HG03469 (cell line): ENCODE measurements around the gene GLB1L.
"Not testable (repeated sequence)": the region's sequence is repeated elsewhere in the genome, so short reads cannot be mapped to it uniquely, and the experiment has no call there.

Experiments used
- ATAC-seq: cut with Tn5 transposase; IDR thresholded peaks from one replicate; pipeline ENCODE4 v1.9.1; 2021; ENCODE audit warnings: mild to moderate bottlenecking, moderate library complexity, moderate number of reproducible peaks; ENCODE audit not compliant: unreplicated experiment

Gene GLB1L

DNA sequence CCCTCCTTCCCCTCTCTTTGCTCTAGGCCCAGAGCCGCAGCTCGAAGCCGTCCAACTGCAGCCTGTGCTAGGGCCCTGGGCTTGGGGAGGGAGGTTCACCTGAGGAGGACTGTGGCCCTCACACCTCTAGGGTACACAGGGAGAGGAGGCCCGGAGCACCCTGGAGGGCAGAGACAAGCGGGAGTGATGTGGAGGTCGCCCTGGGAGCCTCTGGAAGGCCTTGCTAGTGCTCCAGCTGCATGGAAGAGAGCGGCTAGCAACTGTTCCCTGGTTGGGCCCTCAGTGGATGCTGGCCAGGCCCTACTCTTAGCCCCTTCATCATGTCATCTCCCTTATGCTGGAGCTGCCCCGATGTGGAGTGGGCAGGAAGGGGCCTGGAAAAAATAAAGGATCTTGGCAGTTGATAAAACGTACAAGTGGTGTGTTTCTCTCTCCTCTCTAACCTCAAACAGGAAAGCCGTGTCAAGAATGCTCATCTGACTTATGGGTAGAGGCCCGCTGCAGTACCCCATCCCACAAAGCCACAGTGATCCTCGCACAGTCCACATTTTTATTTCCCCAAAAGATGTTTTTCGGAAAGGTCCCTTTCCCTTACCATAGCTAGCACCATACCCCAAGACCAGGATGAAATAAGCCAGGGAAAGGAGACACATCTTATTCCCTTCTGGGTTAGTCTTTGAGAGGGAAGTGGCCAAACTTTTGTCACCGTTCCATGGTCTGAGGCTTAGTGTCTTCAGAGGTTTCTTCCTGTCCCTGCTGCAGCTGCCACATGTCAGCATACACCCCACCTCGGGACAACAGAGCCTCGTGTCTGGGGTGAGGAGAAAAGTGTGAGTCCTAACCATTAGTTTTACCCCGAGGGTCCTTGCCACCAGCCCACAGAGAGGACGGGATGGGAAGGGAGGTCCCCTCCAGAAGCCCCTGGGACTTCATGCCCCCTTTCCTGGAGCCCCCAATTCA lies 35.7 kb downstream of the GLB1L start:
- ATAC-seq = no peak

GRCh38 chr2:219207884-219208740 lies 37.1 kb downstream of the GLB1L start:
- ATAC-seq = no peak

DNA sequence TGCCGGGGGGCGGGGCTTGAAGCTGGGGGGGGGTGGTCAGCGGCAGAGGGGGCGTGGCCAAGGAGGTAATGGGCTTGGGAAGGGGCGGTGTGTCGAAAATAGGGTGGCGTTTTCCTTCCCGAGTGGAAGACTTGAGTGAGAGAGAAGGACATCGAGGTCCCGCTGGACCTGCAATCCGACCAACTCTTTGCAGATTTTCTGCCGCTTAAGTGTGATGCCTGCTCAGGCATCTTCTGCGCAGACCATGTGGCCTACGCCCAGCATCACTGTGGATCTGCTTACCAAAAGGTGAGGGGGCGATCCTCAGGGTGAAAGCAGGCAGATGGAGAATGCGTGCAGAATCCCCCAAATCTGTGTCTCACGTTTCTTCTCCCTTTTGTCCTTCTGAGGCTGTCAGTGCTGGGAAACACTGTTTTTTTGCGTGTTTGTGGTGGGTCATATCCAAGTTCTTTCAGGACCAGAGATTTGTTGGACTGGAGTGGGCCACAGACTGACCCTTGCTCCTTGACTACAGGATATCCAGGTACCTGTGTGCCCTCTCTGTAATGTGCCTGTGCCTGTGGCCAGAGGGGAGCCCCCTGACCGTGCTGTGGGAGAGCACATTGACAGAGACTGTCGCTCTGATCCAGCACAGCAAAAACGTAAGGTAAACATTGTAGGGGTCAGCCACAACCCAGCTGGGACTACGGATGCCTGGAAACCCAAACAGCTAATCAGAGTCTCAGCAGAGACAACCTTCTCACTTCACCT lies 37.9 kb downstream of the GLB1L start:
- ATAC-seq = no peak

- ATAC-seq = peak; percentile 97
Measured at GRCh38 chr2:219206328-219207133, 38.7 kb downstream of the GLB1L start, which contains the start of gene ZFAND2B. ZFAND2B (plus strand) TSS chr2:219206782; CDS start chr2:219206988, 206 bp downstream.

DNA sequence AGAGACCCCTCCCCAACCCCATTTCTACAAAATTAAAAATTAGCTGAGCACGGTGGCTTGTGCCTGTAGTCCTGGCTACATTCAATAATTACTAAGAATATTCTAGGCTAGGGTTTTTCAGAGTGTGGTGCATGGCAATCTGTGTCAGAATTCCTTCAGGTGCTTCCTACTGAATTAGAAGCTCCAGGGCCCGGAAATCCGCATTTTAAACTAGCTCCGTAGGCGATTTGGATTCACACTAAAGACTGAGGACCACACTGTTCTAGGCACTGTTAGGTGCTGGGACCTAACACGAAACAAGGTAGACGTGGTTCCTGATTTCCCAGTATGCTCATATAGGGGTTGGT lies 39.3 kb downstream of the GLB1L start:
- ATAC-seq = no peak

- no peak for ATAC-seq
Measured at GRCh38 chr2:219205165-219205538, 40.1 kb downstream of the GLB1L start.

GRCh38 chr2:219204425-219205164 lies 40.6 kb downstream of the GLB1L start:
- ATAC-seq = no peak

GRCh38 chr2:219201331-219201730 lies 43.9 kb downstream of the GLB1L start:
- ATAC-seq = not testable (repeated sequence)

DNA sequence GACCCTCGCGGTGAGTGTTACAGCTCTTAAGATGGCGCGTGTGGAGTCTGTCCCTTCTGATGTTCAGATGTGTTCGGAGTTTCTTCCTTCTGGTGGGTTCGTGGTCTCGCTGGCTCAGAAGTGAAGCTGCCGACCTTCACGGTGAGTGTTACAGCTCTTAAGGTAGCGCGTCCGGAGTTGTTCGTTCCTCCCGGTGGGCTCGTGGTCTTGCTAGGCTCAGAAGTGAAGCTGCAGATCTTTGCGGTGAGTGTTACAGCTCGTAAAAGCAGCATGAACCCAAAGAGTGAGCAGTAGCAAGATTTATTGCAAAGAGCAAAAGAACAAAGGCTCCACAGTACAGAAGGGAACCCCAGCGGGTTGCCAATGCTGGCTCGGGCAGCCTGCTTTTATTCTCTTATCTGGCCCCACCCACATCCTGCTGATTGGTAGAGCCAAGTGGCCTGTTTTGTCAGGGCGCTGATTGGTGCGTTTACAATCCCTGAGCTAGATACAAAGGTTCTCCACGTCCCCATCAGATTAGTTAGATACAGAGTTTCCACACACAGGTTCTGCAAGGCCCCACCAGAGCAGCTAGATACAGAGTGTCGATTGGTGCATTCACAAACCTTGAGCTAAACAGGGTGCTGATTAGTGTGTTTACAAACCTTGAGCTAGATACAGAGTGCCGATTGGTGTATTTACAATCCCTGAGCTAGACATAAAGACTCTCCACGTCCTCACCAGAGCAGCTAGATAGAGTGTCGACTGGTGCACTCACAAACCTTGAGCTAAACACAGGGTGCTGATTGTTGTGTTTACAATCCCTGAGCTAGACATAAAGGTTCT lies 44.5 kb downstream of the GLB1L start:
- not testable (repeated sequence) for ATAC-seq

GRCh38 chr2:219199470-219200211 lies 45.6 kb downstream of the GLB1L start:
- no peak for ATAC-seq

- no peak for ATAC-seq
Measured at GRCh38 chr2:219198974-219199373, 46.3 kb downstream of the GLB1L start.

- ATAC-seq = no peak
Measured at GRCh38 chr2:219197388-219197787, 47.9 kb downstream of the GLB1L start.

DNA sequence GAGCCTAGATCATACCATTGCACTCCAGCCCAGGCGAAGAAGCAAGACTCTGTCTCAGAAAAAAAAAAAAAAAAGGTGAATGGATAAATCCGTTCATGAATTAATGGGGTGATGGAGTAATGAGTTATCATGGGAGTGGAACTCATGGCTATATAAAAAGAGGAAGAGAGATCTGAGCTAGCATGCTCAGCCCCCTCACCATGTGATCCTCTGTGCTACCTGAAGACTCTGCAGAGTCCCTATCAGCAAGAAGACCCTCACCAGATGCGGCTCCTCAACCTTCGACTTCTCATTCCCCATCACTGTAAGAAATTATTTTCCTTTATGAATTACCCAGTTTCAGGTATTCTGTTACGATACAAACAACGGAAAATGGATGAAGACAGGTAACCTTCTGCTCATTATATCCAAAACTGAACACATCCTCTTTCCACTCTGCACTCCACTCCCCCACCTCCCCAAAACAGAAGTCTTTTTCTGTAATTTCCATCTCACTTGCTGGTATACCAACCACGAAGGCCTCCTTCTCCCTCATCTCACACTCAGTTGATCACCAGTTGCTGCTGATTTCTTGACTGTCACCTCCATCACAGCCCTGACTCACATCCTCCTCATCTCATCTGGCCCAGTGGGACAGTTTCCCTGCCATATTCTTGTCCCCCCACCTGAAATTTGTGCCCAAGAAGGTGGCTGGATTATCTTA lies 58.3 kb downstream of the GLB1L start:
- no peak for ATAC-seq
